22Rv1 (cell line): ENCODE data around the gene NEK10.
A peak's percentile ranks its signal among the peaks of the same experiment; 100 is the strongest.

ENCODE experiments used
- H3K27ac ChIP-seq: fragments of 450-650 bp; 2 replicates; pipeline ENCODE4 v1.5.1; 2017
- CTCF ChIP-seq: fragments of 450-650 bp; IDR thresholded peaks from 2 replicates; pipeline ENCODE4 v1.5.1; 2017; ENCODE audit warnings: mild to moderate bottlenecking
- ZFX ChIP-seq: fragments of 450-650 bp; IDR thresholded peaks from 2 replicates; pipeline ENCODE4 v1.6.1; 2017; ENCODE audit warnings: antibody characterized with exemption, borderline replicate concordance

NEK10 gene

GRCh38 chr3:27115352-27115751 is 253.8 kb downstream of the NEK10 start:
- no peak overlapping the region for H3K27ac ChIP-seq
- TF ChIP-seq CTCF = no peak
- TF ChIP-seq ZFX = no peak

- no peak overlapping the region for H3K27ac ChIP-seq
- TF ChIP-seq ZFX (no peak), CTCF (no peak)
Observed at GRCh38 chr3:27114684-27115083, 254.5 kb downstream of the NEK10 start.

- no peak overlapping the region for H3K27ac ChIP-seq
- TF ChIP-seq ZFX (no peak), CTCF (no peak)
Observed at GRCh38 chr3:27114129-27114528, 255.1 kb downstream of the NEK10 start.

- TF ChIP-seq ZFX (no peak), CTCF (no peak)
- no peak overlapping the region for H3K27ac ChIP-seq
Observed at GRCh38 chr3:27110020-27110419, 259.2 kb downstream of the NEK10 start.

GRCh38 chr3:27108322-27108721 is 260.9 kb downstream of the NEK10 start:
- TF ChIP-seq CTCF (no peak), ZFX (no peak)
- H3K27ac ChIP-seq = no peak overlapping the region

- TF ChIP-seq CTCF (0 out of 2 replicates have a peak, but pooled peaks have one; percentile 6), ZFX (no peak)
Observed at GRCh38 chr3:27105904-27106303, 263.3 kb downstream of the NEK10 start.

GRCh38 chr3:27097182-27097581 is 272.0 kb downstream of the NEK10 start:
- TF ChIP-seq CTCF (no peak), ZFX (no peak)

More at GRCh38 chr3:27105904-27106303, 263.3 kb downstream of the NEK10 start:
- H3K27ac ChIP-seq = no peak overlapping the region

More at GRCh38 chr3:27097182-27097581, 272.0 kb downstream of the NEK10 start:
- H3K27ac ChIP-seq = no peak overlapping the region
